HG03432 (cell line): Measurements from ENCODE around the gene GP9.

Source experiments
- ATAC-seq: cut with Tn5 transposase; IDR thresholded peaks from one replicate; pipeline ENCODE4 v1.9.1; 2021; ENCODE audit warnings: mild to moderate bottlenecking, moderate library complexity; ENCODE audit not compliant: unreplicated experiment

Gene GP9

GRCh38 chr3:129027544-129027880, 33.1 kb upstream of the GP9 start:
- ATAC-seq: no peak

- no peak for ATAC-seq
Measured at GRCh38 chr3:129028866-129029265, 31.7 kb upstream of the GP9 start.

GRCh38 chr3:129030611-129031010, 30.0 kb upstream of the GP9 start:
- ATAC-seq: no peak

GRCh38 chr3:129031476-129032215, 28.9 kb upstream of the GP9 start:
- no peak for ATAC-seq

- ATAC-seq: no peak
Measured at GRCh38 chr3:129032716-129033115, 27.9 kb upstream of the GP9 start.

- no peak for ATAC-seq
Measured at GRCh38 chr3:129033151-129033550, 27.4 kb upstream of the GP9 start.

GRCh38 chr3:129033633-129034321, 26.8 kb upstream of the GP9 start:
- ATAC-seq: no peak

GRCh38 chr3:129034642-129035041, 25.9 kb upstream of the GP9 start:
- ATAC-seq: no peak

- no peak for ATAC-seq
Measured at GRCh38 chr3:129035360-129036221, 25.0 kb upstream of the GP9 start.

- ATAC-seq: no peak
Measured at GRCh38 chr3:129036222-129037092, 24.1 kb upstream of the GP9 start.

- ATAC-seq: no peak
Measured at GRCh38 chr3:129037093-129037419, 23.5 kb upstream of the GP9 start.

- no peak for ATAC-seq
Measured at GRCh38 chr3:129038121-129038855, 22.3 kb upstream of the GP9 start.

GRCh38 chr3:129039271-129040038, 21.1 kb upstream of the GP9 start:
- no peak for ATAC-seq

- ATAC-seq: no peak
Measured at GRCh38 chr3:129040039-129040336, 20.6 kb upstream of the GP9 start.

GRCh38 chr3:129040579-129041300, 19.8 kb upstream of the GP9 start:
- no peak for ATAC-seq

GRCh38 chr3:129045675-129046036, 14.9 kb upstream of the GP9 start:
- no peak for ATAC-seq

- ATAC-seq: no peak
Measured at GRCh38 chr3:129046037-129046731, 14.4 kb upstream of the GP9 start.

GRCh38 chr3:129046732-129047552, 13.6 kb upstream of the GP9 start:
- ATAC-seq: no peak
